Stomach (tissue), 9 donors: Measurements from ENCODE around the gene ART1. TPM values are rescaled to one million over a fixed set of nuclear protein-coding genes. Genes with fewer than 3 reads are reported as not detected.

Experiments used
- DNase-seq, 2 donors: peaks; one replicate each; pipeline versions ENCODE4 v3.0.0 to v3.0.0-alpha.2; 2013 to 2019
- H3K27ac ChIP-seq, 5 donors: fragments of 200-600 bp in 4 of 5; sonication (generic) in 4 of 5; one replicate each; pipeline ENCODE4 v1.5.1; 2013 to 2019; ENCODE audit warnings: mild to moderate bottlenecking in 1 of 5, moderate library complexity in 1 of 5
- H3K27me3 ChIP-seq, 3 donors: fragments of 200-600 bp; sonication (generic); one replicate each; pipeline ENCODE4 v1.5.1; 2017 to 2019; ENCODE audit warnings: mixed run types in 1 of 3
- H3K36me3 ChIP-seq, 4 donors: fragments of 200-600 bp; sonication (generic); 1 replicate in 3 of 4; 2 replicates in 1 of 4; pipeline ENCODE4 v1.5.1; 2016 to 2019
- H3K4me1 ChIP-seq, 4 donors: fragments of 200-600 bp; sonication (generic); one replicate each; pipeline ENCODE4 v1.5.1; 2016 to 2019
- H3K4me3 ChIP-seq, 4 donors: fragments of 200-600 bp; sonication (generic) in 3 of 4; one replicate each; pipeline ENCODE4 v1.5.1; 2016 to 2019; ENCODE audit warnings: mild to moderate bottlenecking in 1 of 4
- H3K9me3 ChIP-seq, 4 donors: fragments of 200-600 bp; sonication (generic); one replicate each; pipeline ENCODE4 v1.5.1; 2016 to 2019
- CTCF ChIP-seq, 7 experiments: fragments of 450-650 bp in 4 of 7; fragments of 200-600 bp in 3 of 7; sonication (generic) in 3 of 7; IDR thresholded peaks; one replicate each; pipeline ENCODE4 v1.5.1; 2016 to 2019; ENCODE audit warnings: antibody characterized with exemption in 7 of 7, control low read depth in 2 of 7, mild to moderate bottlenecking in 1 of 7
- EP300 ChIP-seq: sonication (generic); formaldehyde crosslinking; IDR thresholded peaks from one replicate; pipeline ENCODE4 v1.6.1; 2017; ENCODE audit warnings: antibody characterized with exemption
- POLR2A ChIP-seq, 4 donors: fragments of 450-650 bp; IDR thresholded peaks; one replicate each; pipeline ENCODE4 v1.6.1; 2016; ENCODE audit warnings: antibody characterized with exemption in 4 of 4, control low read depth in 2 of 4, mild to moderate bottlenecking in 1 of 4, moderate library complexity in 1 of 4
- POLR2AphosphoS5 ChIP-seq, 3 donors: sonication (generic); formaldehyde crosslinking; IDR thresholded peaks; one replicate each; pipeline ENCODE4 v1.6.1; 2016; ENCODE audit warnings: antibody characterized with exemption in 3 of 3
- WGBS, 5 donors: extraction: QIAGEN DNeasy Blood & Tissue Kit in 3 of 5; methylation state at CpG; one replicate each; pipeline versions ENCODE4 v1.1.5 to v1.1.7; 2013 to 2018; 5-methylcytosine and 5-hydroxymethylcytosine counted together
- intact Hi-C: fragments of 100-400 bp; cut with DNase I; formaldehyde crosslinking; loops from one replicate; pipeline ENCODE4 v1.15.1; 2023; ENCODE audit warnings: low total_unique reads
- polyA plus RNA-seq, 3 donors: library from polyadenylated mRNA; stranded (reverse); fragments of 200-250 nt; gene quantifications; one replicate each; pipeline ENCODE4 v1.2.3, GENCODE V29; 2013
- small RNA-seq, 4 donors: library from RNA; depleted of rRNA; stranded (forward); fragments of <200 nt; gene quantifications; one replicate each; pipeline ENCODE3, GENCODE V24; 2016
- total RNA-seq, 5 donors: library from RNA; depleted of rRNA; stranded (reverse); fragments of >200 nt; gene quantifications; one replicate each; pipeline versions ENCODE4 v1.1.0 to v1.2.3, GENCODE V29; 2014 to 2016
- donor health status: healthy with polysubstance abuse.
- donor health status: Bipolar disorder and iron deficiency.
- donor health status: healthy.

Gene ART1
- total and polyA plus RNA-seq, 8 donors: not detected

DNA sequence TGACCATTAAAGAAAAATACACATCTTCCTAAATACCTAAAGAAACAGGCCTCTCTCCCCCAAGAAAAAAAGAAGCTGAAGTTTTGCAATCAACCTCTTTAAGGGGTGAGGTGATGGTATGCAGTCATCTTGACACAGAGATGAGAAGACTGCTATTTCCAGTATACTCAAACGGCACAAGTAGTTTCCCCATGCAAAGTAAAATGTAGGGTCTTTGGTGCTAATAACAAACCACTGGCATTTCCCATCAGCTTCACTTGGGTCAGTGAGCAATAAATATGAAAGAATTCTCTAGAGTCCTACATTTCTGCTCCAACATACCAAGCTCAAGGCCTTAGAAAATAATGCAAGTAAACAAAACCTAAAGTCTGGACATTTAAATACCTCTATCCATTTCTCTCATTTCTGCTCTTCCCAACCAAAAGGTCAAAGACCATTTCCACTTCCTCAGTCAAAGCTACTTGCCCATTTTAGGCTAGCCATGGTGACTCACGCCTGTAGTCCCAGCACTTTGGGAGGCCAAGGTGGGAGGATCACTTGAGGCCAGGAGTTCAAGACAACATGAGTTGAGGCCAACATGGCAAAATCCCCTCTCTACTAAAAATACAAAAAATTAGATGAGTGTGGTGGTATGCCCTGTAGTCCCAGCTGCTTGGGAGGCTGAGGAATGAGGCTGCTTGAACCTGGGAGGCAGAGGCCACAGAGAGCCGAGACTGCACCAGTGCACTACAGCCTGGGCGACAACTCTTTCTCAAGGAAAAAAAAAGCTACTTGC lies 65.7 kb downstream of the ART1 start:
- no peaks in the 10 kb centered on the region for H3K27me3 ChIP-seq
- no peak overlapping the region for H3K27ac ChIP-seq
- H3K4me3 ChIP-seq: no peak overlapping the region
- WGBS, 5 donors: 92 to 97% (median 95%) methylated on average over 4 of the region's 4 CpGs
- TF ChIP-seq EP300 (no peak), POLR2A (IDR thresholded peaks at IDR 0.05) (no peak), POLR2AphosphoS5 (IDR thresholded peaks at IDR 0.05) (no peak)
- no peaks in the 10 kb centered on the region for H3K4me1 ChIP-seq
- DNase-seq: no peak
- H3K9me3 ChIP-seq: no peaks in the 10 kb centered on the region
- H3K36me3 ChIP-seq: peaks cover 43 to 97% (median 93%) of the 10 kb centered on the region in 4 donors
- intact Hi-C loops: no loop called here

- H3K9me3 ChIP-seq: no peaks in the 10 kb centered on the region
- intact Hi-C loops: no loop called here
- H3K4me3 ChIP-seq: no peak overlapping the region
- WGBS, 5 donors: 66 to 73% (median 68%) methylated on average over 6 of the region's 6 CpGs
- TF ChIP-seq EP300: no peak
- TF ChIP-seq CTCF (IDR thresholded peaks at IDR 0.05): no peak
- TF ChIP-seq POLR2A (IDR thresholded peaks at IDR 0.05): no peak
- TF ChIP-seq POLR2AphosphoS5 (IDR thresholded peaks at IDR 0.05): no peak
- DNase-seq: no peak
- H3K27ac ChIP-seq: no peak overlapping the region
- H3K27me3 ChIP-seq: no peaks in the 10 kb centered on the region
- H3K36me3 ChIP-seq: peaks cover 53 to 98% (median 95%) of the 10 kb centered on the region in 4 donors
- H3K4me1 ChIP-seq: no peaks in the 10 kb centered on the region
Observed at GRCh38 chr11:3712274-3712673, 67.3 kb downstream of the ART1 start.

Small RNAs within 50 kb of the gene (small RNA-seq; reads per million reads assigned to genes)
- 0 reads per million in 4 donors for gene RF00019

Other genes with a start within 250 kb of the ART1 start
- not detected for gene ART5, start 3.1 kb upstream of the ART1 start, total RNA-seq
- gene ART5, start 3.1 kb upstream of the ART1 start, polyA plus RNA-seq: under 1 TPM in 2 of 3 donors, not detected in 1; 0.45 to 0.62 TPM
- gene CHRNA10, start 26.3 kb downstream of the ART1 start, total RNA-seq: 10 to 100 TPM in 1 of 5 donors, 1 to 10 TPM in 2, under 1 TPM in 1, not detected in 1; 0.18 to 22.6 (median 1.4) TPM
- 1 to 10 TPM in 1 of 3 donors, under 1 TPM in 1, not detected in 1; 0.56 to 1.2 TPM for gene CHRNA10, start 26.3 kb downstream of the ART1 start, polyA plus RNA-seq
- gene NUP98, start 152.4 kb downstream of the ART1 start, total RNA-seq: 100 to 1,000 TPM in 1 of 5 donors, 10 to 100 TPM in 4; 43.3 to 132 (median 74.3) TPM
- gene NUP98, start 152.4 kb downstream of the ART1 start, polyA plus RNA-seq: 10 to 100 TPM; 16.2 to 17.6 (median 16.6) TPM
- 10 to 100 TPM in 4 of 5 donors, 1 to 10 TPM in 1; 4.7 to 18.3 (median 13.6) TPM for gene PGAP2, start 163.4 kb downstream of the ART1 start, total RNA-seq
- gene PGAP2, start 163.4 kb downstream of the ART1 start, polyA plus RNA-seq: 10 to 100 TPM in 2 of 3 donors, 1 to 10 TPM in 1; 8.7 to 23.8 (median 11.8) TPM
- gene RHOG, start 195.8 kb downstream of the ART1 start, total RNA-seq: 100 to 1,000 TPM in 1 of 5 donors, 10 to 100 TPM in 3, 1 to 10 TPM in 1; 5.9 to 101 (median 26.7) TPM
- 10 to 100 TPM; 39.8 to 55.5 (median 50.9) TPM for gene RHOG, start 195.8 kb downstream of the ART1 start, polyA plus RNA-seq
- 10 to 100 TPM; 21.4 to 70.7 (median 49.8) TPM for gene STIM1, start 210.5 kb downstream of the ART1 start, total RNA-seq
- 10 to 100 TPM in 1 of 3 donors, 1 to 10 TPM in 2; 8.7 to 17.1 (median 9.8) TPM for gene STIM1, start 210.5 kb downstream of the ART1 start, polyA plus RNA-seq